ENCODE results near the gene SLC9A9. TPM values are rescaled to one million over a fixed set of nuclear protein-coding genes. Genes with fewer than 3 reads are reported as not detected.

SLC9A9 gene
- polyA plus RNA-seq, 6 donors from 2014 or later = 16.9 to 31.5 (median 24.7) TPM

GRCh38 chr3:143216709-143217182 is 631.5 kb downstream of the SLC9A9 start:
- Mint-ChIP-seq H3K4me1 (peaks cover 18 to 32% (median 30%) of the 10 kb centered on the region in 3 donors), H3K4me3 (peak overlapping the region in 5 of 8 donors; percentile 1 to 63 (median 15)), H3K27me3 (no peaks in the 10 kb centered on the region), H3K27ac (peak overlapping the region in 2 of 6 donors; percentile 78 to 92), H3K36me3 (no peaks in the 10 kb centered on the region), H3K9me3 (no peaks in the 10 kb centered on the region)
- DNase-seq = no peak
- no peak for ATAC-seq (ENCODE audit: low read depth in 2 of 2)

Other genes with a start within 250 kb of the SLC9A9 start
- 10 to 100 TPM; 16.5 to 34.8 (median 26.6) TPM for gene DIPK2A, start 123.4 kb upstream of the SLC9A9 start, polyA plus RNA-seq (ENCODE audit: low read depth in 6 of 6)